Measurements from ENCODE around the gene PPP1R3C. TPM values are rescaled to one million over a fixed set of nuclear protein-coding genes. Genes with fewer than 3 reads are reported as not detected.

The PPP1R3C gene
- total and polyA plus RNA-seq, 4 experiments from 2014 or later = not detected

DNA sequence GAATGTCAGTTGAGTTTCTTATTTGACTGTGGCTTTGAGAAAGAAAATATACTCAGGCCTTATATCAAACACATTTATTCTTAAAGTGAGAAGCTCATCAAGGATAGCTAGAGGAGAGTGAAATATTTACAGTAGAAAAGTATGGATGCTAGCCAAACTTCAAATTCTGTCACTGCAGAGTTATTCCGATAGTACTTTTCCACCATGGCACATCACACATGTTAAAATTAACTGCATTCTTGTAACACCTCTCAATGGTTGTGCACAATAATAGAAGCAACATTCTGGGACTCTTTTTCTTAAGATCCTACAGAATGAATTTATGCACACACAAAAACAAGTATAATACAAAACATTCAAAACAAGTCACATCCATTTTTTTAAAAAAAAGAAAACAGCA is 4.5 kb downstream of the PPP1R3C start:
- no peak for DNase-seq
- H3K27ac ChIP-seq (ENCODE audit: low read depth, low read length) = no peak overlapping the region
- peaks cover 0 to 6% (median 3%) of the 10 kb centered on the region in 4 donors for H3K4me1 Mint-ChIP-seq
- H3K36me3 Mint-ChIP-seq = no peaks in the 10 kb centered on the region
- POLR2A ChIA-PET (ENCODE audit: partially characterized antibody) = no interaction called here
- H3K27ac Mint-ChIP-seq = no peak overlapping the region
- H3K27me3 Mint-ChIP-seq = peaks cover 24 to 34% of the 10 kb centered on the region in 2 donors
- no peak overlapping the region for H3K4me3 Mint-ChIP-seq
- peaks cover 0 to 4% (median 2%) of the 10 kb centered on the region in 8 donors for H3K9me3 Mint-ChIP-seq
- no peak overlapping the region for H3K4me3 ChIP-seq (ENCODE audit: low read length in 2 of 2)
- H3K4me1 ChIP-seq (ENCODE audit: insufficient read depth, low read length) = peaks cover 4% of the 10 kb centered on the region
- H3K9me3 ChIP-seq (ENCODE audit: control insufficient read depth in 1 of 2, low read length in 2 of 2) = no peaks in the 10 kb centered on the region
- H3K36me3 ChIP-seq (ENCODE audit: insufficient read depth, low read length) = no peaks in the 10 kb centered on the region
- H3K27me3 ChIP-seq (ENCODE audit: insufficient read depth, low read length) = peaks cover 17% of the 10 kb centered on the region
- intact Hi-C loops (cut with micrococcal nuclease) = no loop called here
- CTCF ChIA-PET (ENCODE audit: partially characterized antibody) = interaction anchor here (1.7 kb wide), 1 partner anchor 330 kb away, joined by 4 read pairs; no protein-coding TSS in a partner anchor

DNA sequence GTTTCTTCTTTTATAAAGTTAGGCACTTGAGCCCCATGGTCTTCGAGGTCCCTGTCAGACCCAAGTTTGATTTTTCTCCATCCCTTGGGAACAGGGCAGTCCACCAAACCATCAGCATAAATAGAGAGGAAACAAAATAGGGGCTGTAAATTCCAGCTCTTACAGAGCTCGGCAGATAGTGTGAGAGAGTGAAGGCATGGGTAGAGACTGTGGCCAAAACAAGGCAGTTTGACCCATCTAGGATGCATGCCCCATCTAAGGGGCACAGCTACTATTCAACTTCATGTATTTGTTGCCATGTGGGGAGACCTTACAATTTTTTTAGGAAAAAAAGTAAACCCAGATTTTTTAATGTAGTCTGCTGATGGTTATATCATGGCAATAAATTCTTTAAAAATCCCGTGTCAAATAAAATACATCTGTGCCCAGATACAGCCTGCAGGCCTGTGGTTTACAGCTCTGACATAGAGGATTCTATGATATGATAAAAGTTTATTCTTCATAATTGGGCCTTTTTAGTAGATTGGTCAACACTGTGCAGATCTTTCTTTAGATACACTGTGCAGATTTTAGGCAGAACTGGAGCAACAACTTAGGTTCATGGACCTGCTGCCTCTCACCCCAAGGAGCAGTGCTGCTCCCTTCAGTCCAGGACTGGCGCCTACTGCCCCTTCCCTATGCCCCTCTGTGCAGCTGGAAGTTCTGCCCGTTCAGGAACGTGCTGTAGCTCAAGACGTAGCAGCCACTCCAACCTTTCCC is 5.3 kb downstream of the PPP1R3C start:
- H3K27me3 ChIP-seq (ENCODE audit: insufficient read depth, low read length) = peaks cover 10% of the 10 kb centered on the region
- H3K27ac ChIP-seq (ENCODE audit: low read depth, low read length) = no peak overlapping the region
- Mint-ChIP-seq H3K36me3 (no peaks in the 10 kb centered on the region), H3K4me1 (peaks cover 0 to 2% (median under 1%) of the 10 kb centered on the region in 4 donors), H3K27ac (no peak overlapping the region), H3K27me3 (peaks cover 22 to 33% of the 10 kb centered on the region in 2 donors), H3K4me3 (no peak overlapping the region), H3K9me3 (peaks cover 0 to 12% (median 6%) of the 10 kb centered on the region in 8 donors)
- no peaks in the 10 kb centered on the region for H3K4me1 ChIP-seq (ENCODE audit: insufficient read depth, low read length)
- no peaks in the 10 kb centered on the region for H3K9me3 ChIP-seq (ENCODE audit: control insufficient read depth in 1 of 2, low read length in 2 of 2)
- no peaks in the 10 kb centered on the region for H3K36me3 ChIP-seq (ENCODE audit: insufficient read depth, low read length)
- intact Hi-C loops (cut with micrococcal nuclease) = no loop called here
- no peak for DNase-seq
- ChIA-PET POLR2A (ENCODE audit: partially characterized antibody) (no interaction called here), CTCF (ENCODE audit: partially characterized antibody) (interaction anchor here (1.1 to 2.9 kb wide), 3 partner anchors 8 to 329 kb away, joined by 3 to 15 read pairs (median 3); no protein-coding TSS in a partner anchor)
- H3K4me3 ChIP-seq (ENCODE audit: low read length in 2 of 2) = no peak overlapping the region

DNA sequence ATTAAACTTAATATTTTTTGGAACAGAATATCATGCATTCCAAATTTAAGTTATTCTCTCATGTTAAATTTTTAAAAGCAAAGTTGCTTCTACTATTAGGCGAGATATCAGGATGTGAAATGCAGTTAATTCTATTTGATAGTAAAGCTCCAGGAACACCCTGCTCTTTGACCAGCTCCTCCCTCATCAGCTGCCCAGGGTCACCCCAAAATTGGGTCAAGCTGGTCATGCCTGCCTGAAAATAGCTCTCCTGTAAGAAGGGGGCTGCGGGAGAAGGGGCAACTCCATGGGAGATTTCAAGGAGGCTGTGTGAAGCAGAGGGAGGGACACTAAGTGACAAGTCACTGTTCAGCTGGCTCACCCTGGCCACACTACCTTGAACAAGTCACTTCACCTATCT is 5.9 kb downstream of the PPP1R3C start:
- intact Hi-C loops (cut with micrococcal nuclease) = no loop called here
- peaks cover 8% of the 10 kb centered on the region for H3K27me3 ChIP-seq (ENCODE audit: insufficient read depth, low read length)
- Mint-ChIP-seq H3K27me3 (peaks cover 20 to 29% of the 10 kb centered on the region in 2 donors), H3K9me3 (peaks cover 0 to 13% (median 6%) of the 10 kb centered on the region in 8 donors), H3K4me1 (no peaks in the 10 kb centered on the region), H3K36me3 (no peaks in the 10 kb centered on the region), H3K27ac (no peak overlapping the region), H3K4me3 (no peak overlapping the region)
- H3K9me3 ChIP-seq (ENCODE audit: control insufficient read depth in 1 of 2, low read length in 2 of 2) = no peaks in the 10 kb centered on the region
- H3K27ac ChIP-seq (ENCODE audit: low read depth, low read length) = no peak overlapping the region
- no peaks in the 10 kb centered on the region for H3K4me1 ChIP-seq (ENCODE audit: insufficient read depth, low read length)
- ChIA-PET CTCF (ENCODE audit: partially characterized antibody) (interaction anchor here (0.6 to 2.9 kb wide), 4 partner anchors 9 to 328 kb away, joined by 3 to 15 read pairs (median 3); no protein-coding TSS in a partner anchor), POLR2A (ENCODE audit: partially characterized antibody) (no interaction called here)
- no peak overlapping the region for H3K4me3 ChIP-seq (ENCODE audit: low read length in 2 of 2)
- H3K36me3 ChIP-seq (ENCODE audit: insufficient read depth, low read length) = no peaks in the 10 kb centered on the region
- no peak for DNase-seq

DNA sequence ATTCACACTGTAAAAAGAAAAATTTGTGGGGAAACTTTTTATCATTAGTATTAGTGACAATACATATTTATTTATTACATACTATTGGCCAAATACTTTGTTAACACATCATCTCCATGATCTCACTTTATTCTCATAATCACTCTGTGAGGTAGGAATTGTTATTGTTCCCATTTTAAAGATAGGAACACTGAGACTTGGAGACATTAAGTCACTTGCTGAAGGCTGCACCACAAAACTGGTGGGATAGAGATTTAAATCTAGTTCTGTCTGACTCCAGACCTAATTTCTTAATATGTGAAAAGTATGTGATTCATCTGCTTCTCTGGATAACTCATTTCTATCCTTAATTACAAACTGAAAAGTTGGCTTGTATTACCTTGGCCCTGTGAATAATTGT is 8.2 kb downstream of the PPP1R3C start:
- intact Hi-C loops (cut with micrococcal nuclease) = no loop called here
- ChIA-PET CTCF (ENCODE audit: partially characterized antibody) (no interaction called here), POLR2A (ENCODE audit: partially characterized antibody) (no interaction called here)
- Histone ChIP-seq H3K9me3 (ENCODE audit: control insufficient read depth in 1 of 2, low read length in 2 of 2) (no peaks in the 10 kb centered on the region), H3K4me1 (ENCODE audit: insufficient read depth, low read length) (no peaks in the 10 kb centered on the region), H3K27me3 (ENCODE audit: insufficient read depth, low read length) (peaks cover 8% of the 10 kb centered on the region), H3K36me3 (ENCODE audit: insufficient read depth, low read length) (no peaks in the 10 kb centered on the region), H3K4me3 (ENCODE audit: low read length in 2 of 2) (no peak overlapping the region), H3K27ac (ENCODE audit: low read depth, low read length) (no peak overlapping the region)
- no peaks in the 10 kb centered on the region for H3K4me1 Mint-ChIP-seq
- peaks cover 0 to 17% (median 8%) of the 10 kb centered on the region in 8 donors for H3K9me3 Mint-ChIP-seq
- peaks cover 6 to 14% of the 10 kb centered on the region in 2 donors for H3K27me3 Mint-ChIP-seq
- H3K27ac Mint-ChIP-seq = no peak overlapping the region
- no peaks in the 10 kb centered on the region for H3K36me3 Mint-ChIP-seq
- no peak overlapping the region for H3K4me3 Mint-ChIP-seq
- no peak for DNase-seq

DNA sequence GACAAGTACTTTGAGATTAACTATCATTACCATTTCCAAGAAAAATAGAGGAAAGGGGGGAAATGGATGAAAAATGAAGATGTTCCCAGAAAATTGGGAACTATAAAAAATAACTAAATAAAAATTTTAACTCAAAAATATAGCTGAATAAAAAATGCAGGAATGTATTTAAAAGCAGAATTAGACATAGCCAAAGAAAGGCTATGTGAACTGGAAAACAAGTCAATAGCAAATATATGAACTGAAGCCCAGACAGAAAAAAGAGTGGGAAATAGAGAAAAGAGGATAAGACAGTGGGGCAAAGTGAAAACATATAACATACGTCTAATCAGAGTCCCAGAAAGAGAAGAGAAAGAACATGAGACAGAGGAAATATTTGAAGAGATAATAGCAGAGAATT is 10.3 kb downstream of the PPP1R3C start:
- no peak overlapping the region for H3K4me3 Mint-ChIP-seq
- no peaks in the 10 kb centered on the region for H3K4me1 ChIP-seq (ENCODE audit: insufficient read depth, low read length)
- H3K36me3 ChIP-seq (ENCODE audit: insufficient read depth, low read length) = no peaks in the 10 kb centered on the region
- H3K36me3 Mint-ChIP-seq = no peaks in the 10 kb centered on the region
- H3K27ac ChIP-seq (ENCODE audit: low read depth, low read length) = no peak overlapping the region
- ChIA-PET POLR2A (ENCODE audit: partially characterized antibody) (no interaction called here), CTCF (ENCODE audit: partially characterized antibody) (interaction anchor here (1.7 to 2.3 kb wide), 2 partner anchors 13 to 324 kb away, joined by 6 read pairs; no protein-coding TSS in a partner anchor)
- intact Hi-C loops (cut with micrococcal nuclease) = no loop called here
- H3K27ac Mint-ChIP-seq = no peak overlapping the region
- H3K27me3 ChIP-seq (ENCODE audit: insufficient read depth, low read length) = peaks cover 6% of the 10 kb centered on the region
- no peaks in the 10 kb centered on the region for H3K4me1 Mint-ChIP-seq
- DNase-seq = no peak
- H3K4me3 ChIP-seq (ENCODE audit: low read length in 2 of 2) = no peak overlapping the region
- peaks cover 6 to 10% of the 10 kb centered on the region in 2 donors for H3K27me3 Mint-ChIP-seq
- peaks cover 0 to 17% (median 8%) of the 10 kb centered on the region in 8 donors for H3K9me3 Mint-ChIP-seq
- H3K9me3 ChIP-seq (ENCODE audit: control insufficient read depth in 1 of 2, low read length in 2 of 2) = no peaks in the 10 kb centered on the region

DNA sequence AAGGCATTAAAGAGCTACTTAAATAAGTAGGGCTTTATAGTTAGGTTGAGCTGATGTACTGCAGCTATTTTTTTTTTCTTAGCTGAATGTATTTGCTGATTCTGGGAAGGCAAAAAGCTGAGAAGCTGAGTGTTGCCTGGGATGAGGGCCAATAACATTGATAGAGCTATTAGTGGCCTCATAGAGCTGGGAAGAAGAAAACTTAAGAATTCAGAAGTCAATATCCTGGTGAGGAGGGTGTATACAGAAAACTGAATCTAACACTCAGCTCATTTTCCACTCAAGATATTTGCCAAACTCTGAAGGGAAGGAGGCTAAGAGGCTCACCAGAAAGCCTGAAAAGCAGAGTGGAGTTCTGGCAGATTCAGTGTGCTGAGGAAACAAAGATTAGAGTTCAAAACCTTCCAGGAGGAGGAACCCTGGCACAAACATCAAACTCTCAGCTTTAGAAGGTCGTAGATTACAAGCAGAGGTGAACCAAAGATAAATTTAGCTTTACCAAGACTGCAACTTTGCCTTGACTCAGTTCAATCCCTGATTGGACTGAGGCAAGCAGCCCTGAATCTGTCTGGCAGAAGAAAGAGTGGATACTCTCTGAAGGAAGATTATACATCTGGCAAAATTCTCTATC is 11.3 kb downstream of the PPP1R3C start:
- H3K27me3 Mint-ChIP-seq = peaks cover 10 to 11% of the 10 kb centered on the region in 2 donors
- CTCF ChIA-PET (ENCODE audit: partially characterized antibody) = interaction anchor here (1.7 to 2.3 kb wide), 2 partner anchors 14 to 323 kb away, joined by 6 read pairs; no protein-coding TSS in a partner anchor
- intact Hi-C loops (cut with micrococcal nuclease) = no loop called here

DNA sequence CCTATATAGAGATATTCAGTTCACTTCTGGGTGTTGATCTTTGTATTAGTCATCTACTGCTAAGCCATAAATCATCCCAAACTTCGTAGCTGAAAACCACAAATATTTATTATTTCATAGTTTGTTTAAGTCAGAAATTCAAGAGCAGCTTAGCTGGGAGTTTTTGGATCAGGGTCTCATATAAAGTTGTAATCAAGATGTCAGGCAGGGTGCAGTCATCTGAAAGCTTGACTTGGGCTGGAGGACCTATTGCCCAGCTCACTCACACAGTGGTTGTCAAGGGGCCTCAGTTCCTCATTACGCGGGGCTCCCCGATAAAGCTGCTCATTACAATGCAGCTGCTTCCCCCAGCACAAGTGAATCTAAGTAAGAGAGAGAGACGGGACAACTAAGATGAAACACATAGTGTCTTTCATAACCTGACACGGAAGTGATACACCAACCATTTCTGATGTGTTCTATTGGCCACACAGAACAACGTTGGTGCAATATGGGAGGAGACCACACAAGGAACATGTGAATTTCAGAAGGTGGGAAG is 15.7 kb downstream of the PPP1R3C start:
- Histone ChIP-seq H3K27me3 (ENCODE audit: insufficient read depth, low read length) (peaks cover 6% of the 10 kb centered on the region), H3K9me3 (ENCODE audit: control insufficient read depth in 1 of 2, low read length in 2 of 2) (no peaks in the 10 kb centered on the region), H3K4me3 (ENCODE audit: low read length in 2 of 2) (no peak overlapping the region), H3K27ac (ENCODE audit: low read depth, low read length) (no peak overlapping the region), H3K36me3 (ENCODE audit: insufficient read depth, low read length) (no peaks in the 10 kb centered on the region), H3K4me1 (ENCODE audit: insufficient read depth, low read length) (no peaks in the 10 kb centered on the region)
- no peak overlapping the region for H3K4me3 Mint-ChIP-seq
- H3K27ac Mint-ChIP-seq = no peak overlapping the region
- POLR2A ChIA-PET (ENCODE audit: partially characterized antibody) = no interaction called here
- DNase-seq = no peak
- CTCF ChIA-PET (ENCODE audit: partially characterized antibody) = no interaction called here
- H3K9me3 Mint-ChIP-seq = peaks cover 0 to 4% (median 0%) of the 10 kb centered on the region in 8 donors
- no peaks in the 10 kb centered on the region for H3K4me1 Mint-ChIP-seq
- peaks cover 8 to 19% of the 10 kb centered on the region in 2 donors for H3K27me3 Mint-ChIP-seq
- no peaks in the 10 kb centered on the region for H3K36me3 Mint-ChIP-seq
- intact Hi-C loops (cut with micrococcal nuclease) = no loop called here

More for the DNA sequence above, 11.3 kb downstream of the PPP1R3C start:
- H3K36me3 ChIP-seq (ENCODE audit: insufficient read depth, low read length) = no peaks in the 10 kb centered on the region
- POLR2A ChIA-PET (ENCODE audit: partially characterized antibody) = no interaction called here
- peaks cover 0 to 17% (median 8%) of the 10 kb centered on the region in 8 donors for H3K9me3 Mint-ChIP-seq
- H3K27ac ChIP-seq (ENCODE audit: low read depth, low read length) = no peak overlapping the region
- no peaks in the 10 kb centered on the region for H3K4me1 Mint-ChIP-seq
- H3K9me3 ChIP-seq (ENCODE audit: control insufficient read depth in 1 of 2, low read length in 2 of 2) = no peaks in the 10 kb centered on the region
- H3K27me3 ChIP-seq (ENCODE audit: insufficient read depth, low read length) = peaks cover 6% of the 10 kb centered on the region
- H3K4me3 Mint-ChIP-seq = no peak overlapping the region
- DNase-seq = no peak
- H3K4me3 ChIP-seq (ENCODE audit: low read length in 2 of 2) = no peak overlapping the region
- no peak overlapping the region for H3K27ac Mint-ChIP-seq
- H3K36me3 Mint-ChIP-seq = no peaks in the 10 kb centered on the region
- no peaks in the 10 kb centered on the region for H3K4me1 ChIP-seq (ENCODE audit: insufficient read depth, low read length)

Measured in CD4-positive, alpha-beta memory T cell (primary cell).